Activated CD8-positive, alpha-beta T cell treated with anti-CD3 and anti-CD28 coated beads for 36 hours (primary cell): ENCODE data around the gene RBM15B. TPM values are rescaled to one million over a fixed set of nuclear protein-coding genes. Genes with fewer than 3 reads are reported as not detected.

Experiments used
- ATAC-seq: fragments of 200-7000 bp; cut with Tn5 transposase; one replicate; pipeline ENCODE4 v1.10.0; 2021; ENCODE audit warnings: mild to moderate bottlenecking, moderate library complexity
- CTCF ChIA-PET: fragments of 350-600 bp; sonication (Branson Sonifier 250); formaldehyde crosslinking; loops from one replicate; lab custom pipeline; 2021; ENCODE audit warnings: antibody characterized with exemption; lab: Charles Lee
- POLR2A ChIA-PET: fragments of 350-600 bp; sonication (Branson Sonifier 250); formaldehyde crosslinking; loops from one replicate; lab custom pipeline; 2021; ENCODE audit warnings: antibody characterized with exemption; lab: Charles Lee
- DNase-seq: peaks from one replicate; pipeline ENCODE4 v3.0.0-alpha.2; 2020
- H3K27ac Mint-ChIP-seq: one replicate; pipeline ENCODE4 v1.8.0; 2021; ENCODE audit warnings: mild to moderate bottlenecking, mixed read lengths
- H3K27me3 Mint-ChIP-seq: one replicate; pipeline ENCODE4 v1.8.0; 2021; ENCODE audit warnings: mixed read lengths
- H3K36me3 Mint-ChIP-seq: one replicate; pipeline ENCODE4 v1.8.0; 2021; ENCODE audit warnings: low read depth, mixed read lengths
- H3K4me1 Mint-ChIP-seq: one replicate; pipeline ENCODE4 v1.8.0; 2021; ENCODE audit warnings: low read depth, mixed read lengths
- H3K4me3 Mint-ChIP-seq: one replicate; pipeline ENCODE4 v1.8.0; 2021; ENCODE audit warnings: mild to moderate bottlenecking, moderate library complexity, mixed read lengths
- H3K9me3 Mint-ChIP-seq: one replicate; pipeline ENCODE4 v1.8.0; 2021; ENCODE audit warnings: mixed read lengths
- intact Hi-C: fragments of 100-400 bp; cut with micrococcal nuclease; formaldehyde crosslinking; loops from one replicate; pipeline ENCODE4 v1.10.0; 2022
- total RNA-seq, 2 experiments: library from RNA; stranded (reverse); gene quantifications; one replicate each; pipeline ENCODE4 v1.2.3, GENCODE V29; 2021
- TF ChIP-seq, protein P1 (sequence below): fragments of 200-600 bp; IDR thresholded peaks from one replicate; pipeline ENCODE4 v1.8.0; 2022; ENCODE audit warnings: antibody characterized with exemption, mild to moderate bottlenecking

RBM15B gene
- total RNA-seq, 2 experiments from 2014 or later: 20.8 to 20.9 TPM

GRCh38 chr3:51381333-51381705 is 9.8 kb upstream of the RBM15B start:
- DNase-seq: no peak
- Mint-ChIP-seq H3K36me3 (peaks cover 24% of the 10 kb centered on the region), H3K27me3 (no peaks in the 10 kb centered on the region), H3K9me3 (no peaks in the 10 kb centered on the region), H3K27ac (no peak overlapping the region), H3K4me1 (peaks cover 20% of the 10 kb centered on the region), H3K4me3 (no peak overlapping the region)
- no peak for ATAC-seq
- intact Hi-C loops: loop anchor here (10.0 kb wide), 1 partner anchor 303 kb away; no protein-coding TSS in a partner anchor
- CTCF ChIA-PET: interaction anchor here (1.5 kb wide), 1 partner anchor 12 kb away, joined by 4 read pairs; no protein-coding TSS in a partner anchor
- TF ChIP-seq, protein P1, sequence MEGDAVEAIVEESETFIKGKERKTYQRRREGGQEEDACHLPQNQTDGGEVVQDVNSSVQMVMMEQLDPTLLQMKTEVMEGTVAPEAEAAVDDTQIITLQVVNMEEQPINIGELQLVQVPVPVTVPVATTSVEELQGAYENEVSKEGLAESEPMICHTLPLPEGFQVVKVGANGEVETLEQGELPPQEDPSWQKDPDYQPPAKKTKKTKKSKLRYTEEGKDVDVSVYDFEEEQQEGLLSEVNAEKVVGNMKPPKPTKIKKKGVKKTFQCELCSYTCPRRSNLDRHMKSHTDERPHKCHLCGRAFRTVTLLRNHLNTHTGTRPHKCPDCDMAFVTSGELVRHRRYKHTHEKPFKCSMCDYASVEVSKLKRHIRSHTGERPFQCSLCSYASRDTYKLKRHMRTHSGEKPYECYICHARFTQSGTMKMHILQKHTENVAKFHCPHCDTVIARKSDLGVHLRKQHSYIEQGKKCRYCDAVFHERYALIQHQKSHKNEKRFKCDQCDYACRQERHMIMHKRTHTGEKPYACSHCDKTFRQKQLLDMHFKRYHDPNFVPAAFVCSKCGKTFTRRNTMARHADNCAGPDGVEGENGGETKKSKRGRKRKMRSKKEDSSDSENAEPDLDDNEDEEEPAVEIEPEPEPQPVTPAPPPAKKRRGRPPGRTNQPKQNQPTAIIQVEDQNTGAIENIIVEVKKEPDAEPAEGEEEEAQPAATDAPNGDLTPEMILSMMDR: no peak
- POLR2A ChIA-PET: no interaction called here

- ATAC-seq (no peak), DNase-seq (no peak)
- intact Hi-C loops: loop anchor here (10.0 kb wide), 1 partner anchor 303 kb away; no protein-coding TSS in a partner anchor
- CTCF ChIA-PET: no interaction called here
- no peaks in the 10 kb centered on the region for H3K27me3 Mint-ChIP-seq
- peaks cover 32% of the 10 kb centered on the region for H3K36me3 Mint-ChIP-seq
- H3K4me3 Mint-ChIP-seq: no peak overlapping the region
- TF ChIP-seq, protein P1: no peak
- POLR2A ChIA-PET: no interaction called here
- no peaks in the 10 kb centered on the region for H3K9me3 Mint-ChIP-seq
- peaks cover 28% of the 10 kb centered on the region for H3K4me1 Mint-ChIP-seq
- no peak overlapping the region for H3K27ac Mint-ChIP-seq
Measured at GRCh38 chr3:51382076-51382745, 8.9 kb upstream of the RBM15B start.

DNA sequence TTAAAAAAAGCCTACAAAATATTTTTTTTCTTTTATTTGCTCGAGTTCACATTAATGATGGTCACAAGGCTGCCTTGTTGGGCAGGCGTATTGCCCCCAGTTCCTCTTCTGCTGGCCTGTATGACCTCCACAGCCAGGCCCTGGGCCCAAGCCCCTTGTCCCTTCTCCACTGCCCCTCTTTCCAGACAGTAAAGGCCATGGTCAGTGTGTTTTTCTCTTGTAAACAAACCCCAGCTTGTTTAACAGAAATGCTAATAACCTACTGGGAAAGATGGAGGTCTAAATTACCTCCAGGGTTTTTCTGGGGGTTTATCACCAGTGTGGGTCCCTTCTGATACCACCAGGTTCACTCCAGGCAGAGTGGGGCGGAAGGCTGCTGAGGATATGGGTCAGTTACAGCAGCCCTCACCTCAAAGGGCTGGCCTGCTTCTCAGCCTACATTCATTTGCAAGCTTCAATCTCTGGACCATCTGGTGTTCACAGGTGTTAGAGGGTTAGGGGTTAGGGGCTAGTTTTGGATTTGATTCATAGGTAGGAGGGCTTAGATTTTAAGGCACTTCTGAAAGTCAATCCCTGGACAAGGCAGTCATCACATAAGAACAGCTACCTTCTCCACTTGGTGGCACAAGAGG is 8.0 kb upstream of the RBM15B start:
- peaks cover 38% of the 10 kb centered on the region for H3K36me3 Mint-ChIP-seq
- peaks cover 34% of the 10 kb centered on the region for H3K4me1 Mint-ChIP-seq
- ChIA-PET POLR2A (interaction anchor here (0.6 to 3.2 kb wide), 3 partner anchors 116 to 767 kb away, joined by 3 to 10 read pairs (median 6); partner anchors contain the start of genes DCAF1 and MAPKAPK3), CTCF (interaction anchor here (1.1 kb wide), 1 partner anchor 119 kb away, joined by 3 read pairs; no protein-coding TSS in a partner anchor)
- no peaks in the 10 kb centered on the region for H3K9me3 Mint-ChIP-seq
- no peak for ATAC-seq
- peak overlapping the region; percentile 88 for H3K4me3 Mint-ChIP-seq
- peak overlapping the region; percentile 97 for H3K27ac Mint-ChIP-seq
- intact Hi-C loops: loop anchor here (10.0 kb wide), 1 partner anchor 302 kb away; no protein-coding TSS in a partner anchor
- H3K27me3 Mint-ChIP-seq: no peaks in the 10 kb centered on the region
- no peak for DNase-seq
- TF ChIP-seq, protein P1: no peak

- peak; percentile 6 for ATAC-seq
- Mint-ChIP-seq H3K27me3 (no peaks in the 10 kb centered on the region), H3K27ac (peak overlapping the region; percentile 97), H3K4me3 (peak overlapping the region; percentile 88), H3K4me1 (peaks cover 40% of the 10 kb centered on the region), H3K36me3 (peaks cover 44% of the 10 kb centered on the region), H3K9me3 (no peaks in the 10 kb centered on the region)
- POLR2A ChIA-PET: interaction anchor here (1.1 to 3.2 kb wide), 5 partner anchors 10 to 774 kb away, joined by 3 to 11 read pairs (median 6); partner anchors contain the start of genes DCAF1 and MAPKAPK3
- intact Hi-C loops: loop anchor here (10.0 kb wide), 1 partner anchor 301 kb away; no protein-coding TSS in a partner anchor
- CTCF ChIA-PET: interaction anchor here (1.7 kb wide), 1 partner anchor 306 kb away, joined by 3 read pairs; no protein-coding TSS in a partner anchor
- TF ChIP-seq, protein P1: no peak
- peak; percentile 32 for DNase-seq
Measured at GRCh38 chr3:51384055-51384725, 6.9 kb upstream of the RBM15B start.
